HCT116 (cell line): ENCODE data around the gene PFKP. TPM values are rescaled to one million over a fixed set of nuclear protein-coding genes. Genes with fewer than 3 reads are reported as not detected.

Experiments used
- ATAC-seq: fragments of 200-7000 bp; cut with Tn5 transposase; 2 replicates; pipeline ENCODE4 v1.9.1; 2020; ENCODE audit warnings: mild to moderate bottlenecking, moderate library complexity
- BruUV-seq: library from RNA; stranded (reverse); fragments of 400-500 nt; replicated peaks from 2 replicates; lab custom pipeline; 2021; lab: Mats Ljungman, UMichigan
- CTCF ChIA-PET: fragments of 300-600 bp; sonication (Branson Sonifier 250); formaldehyde crosslinking; loops from one replicate; lab custom pipeline; 2021; ENCODE audit warnings: antibody characterized with exemption; lab: Charles Lee
- POLR2A ChIA-PET: fragments of 300-600, 350-600 bp; sonication (Branson Sonifier 250); formaldehyde crosslinking; loops from one replicate; lab custom pipeline; 2021; ENCODE audit warnings: antibody characterized with exemption; lab: Charles Lee
- RAD21 ChIA-PET, 2 experiments: fragments of 300-600 bp; sonication (Branson Sonifier 250); formaldehyde crosslinking; loops; one replicate each; lab custom pipeline; 2023; ENCODE audit warnings: low total read pairs in 2 of 2; ENCODE audit not compliant: uncharacterized antibody in 2 of 2, unreplicated experiment in 2 of 2, low non-redundant PET in 1 of 2; lab: Charles Lee
- DNase-seq: peaks from one replicate; pipeline ENCODE4 v3.0.0-alpha.2; 2010; ENCODE audit warnings: low read depth, low spot score
- H2AFZ ChIP-seq: fragments of 200-600 bp; shearing (Covaris generic), sonication (generic); 2 replicates; pipeline ENCODE4 v1.6.1; 2017; ENCODE audit warnings: low read depth, mixed run types, mixed read lengths, antibody characterized with exemption, low read length; ENCODE audit not compliant: poor library complexity, severe bottlenecking
- H3K27ac ChIP-seq: 2 replicates; pipeline ENCODE4 v1.5.1; 2012; ENCODE audit warnings: low read depth, low read length
- H3K27me3 ChIP-seq: fragments of 200-600 bp; sonication (generic); 2 replicates; pipeline ENCODE4 v1.6.1; 2016; ENCODE audit warnings: mixed run types, low read length, mixed read lengths; ENCODE audit not compliant: insufficient read depth
- H3K36me3 ChIP-seq, 2 experiments: fragments of 200-500 bp in 1 of 2; fragments of 200-600 bp in 1 of 2; sonication (Bioruptor generic) in 1 of 2; sonication (generic) in 1 of 2; 2 replicates each; pipeline versions ENCODE4 v1.5.1 to v1.6.1; 2014 to 2016; ENCODE audit warnings: low read length in 2 of 2, inconsistent platforms in 1 of 2, mixed read lengths in 1 of 2, mixed run types in 1 of 2; ENCODE audit not compliant: insufficient read depth in 2 of 2, control insufficient read depth in 1 of 2
- H3K4me1 ChIP-seq, 2 experiments: fragments of 200-600 bp in 1 of 2; sonication (generic) in 1 of 2; 2 replicates each; pipeline versions ENCODE4 v1.5.1 to v1.6.1; 2012 to 2017; ENCODE audit warnings: low read length in 2 of 2, inconsistent platforms in 1 of 2, mild to moderate bottlenecking in 1 of 2, mixed read lengths in 1 of 2, mixed run types in 1 of 2, moderate library complexity in 1 of 2; ENCODE audit not compliant: insufficient read depth in 2 of 2, control insufficient read depth in 1 of 2
- H3K4me2 ChIP-seq: fragments of 200-600 bp; sonication (generic); 2 replicates; pipeline ENCODE4 v1.6.1; 2017; ENCODE audit warnings: mixed run types, low read length, mixed read lengths
- H3K4me3 ChIP-seq, 2 experiments: fragments of 200-600 bp in 1 of 2; sonication (generic) in 1 of 2; replicated peaks in 1 of 2; 2 replicates each; pipeline ENCODE4 v1.5.1; 2011 to 2016; ENCODE audit warnings: low read length in 2 of 2, control low read depth in 1 of 2, low read depth in 1 of 2, mild to moderate bottlenecking in 1 of 2, mixed read lengths in 1 of 2, mixed run types in 1 of 2
- H3K79me2 ChIP-seq: fragments of 200-600 bp; sonication (generic); 2 replicates; pipeline ENCODE4 v1.6.1; 2017; ENCODE audit warnings: mild to moderate bottlenecking, mixed run types, low read length, moderate library complexity, mixed read lengths; ENCODE audit not compliant: insufficient read depth
- H3K9ac ChIP-seq: fragments of 200-600 bp; sonication (generic); 2 replicates; pipeline ENCODE4 v1.6.1; 2016; ENCODE audit warnings: low read length, mixed read lengths
- H3K9me2 ChIP-seq: fragments of 200-600 bp; sonication (generic), shearing (Covaris generic); 2 replicates; pipeline ENCODE4 v1.6.1; 2017; ENCODE audit warnings: mixed run types, mild to moderate bottlenecking, moderate library complexity; ENCODE audit not compliant: insufficient read depth
- H3K9me3 ChIP-seq, 2 experiments: fragments of 200-500 bp in 1 of 2; fragments of 200-600 bp in 1 of 2; sonication (Bioruptor generic) in 1 of 2; sonication (generic) in 1 of 2; 2 replicates each; pipeline ENCODE4 v1.6.1; 2014 to 2017; ENCODE audit warnings: low read length in 2 of 2, mixed read lengths in 2 of 2, inconsistent platforms in 1 of 2, low read depth in 1 of 2, mild to moderate bottlenecking in 1 of 2, mixed run types in 1 of 2, moderate library complexity in 1 of 2; ENCODE audit not compliant: control insufficient read depth in 1 of 2, insufficient read depth in 1 of 2
- H4K20me1 ChIP-seq: fragments of 200-600 bp; sonication (generic), shearing (Covaris generic); 2 replicates; pipeline ENCODE4 v1.6.1; 2017; ENCODE audit warnings: mixed run types, mild to moderate bottlenecking, moderate library complexity; ENCODE audit not compliant: insufficient read depth
- CTCF ChIP-seq, 3 experiments: fragments of 200-600 bp in 1 of 3; sonication (generic) in 1 of 3; IDR thresholded peaks in 2 of 3; conservative IDR thresholded peaks in 1 of 3; 2 replicates each; pipeline ENCODE4 v1.5.1; 2012 to 2017; ENCODE audit warnings: low read depth in 2 of 3, low read length in 2 of 3, antibody characterized with exemption in 1 of 3, borderline replicate concordance in 1 of 3, control low read depth in 1 of 3, mild to moderate bottlenecking in 1 of 3, mixed read lengths in 1 of 3, mixed run types in 1 of 3, moderate library complexity in 1 of 3; ENCODE audit not compliant: insufficient read depth in 1 of 3
- ELF1 ChIP-seq: IDR thresholded peaks from 2 replicates; pipeline ENCODE4 v1.6.1; 2012; ENCODE audit warnings: low read depth, borderline replicate concordance
- EZH2 ChIP-seq: fragments of 200-600 bp; sonication (generic); IDR thresholded peaks from 2 replicates; pipeline ENCODE4 v1.6.1; 2017; ENCODE audit warnings: antibody characterized with exemption, mixed run types
- FOSL1 ChIP-seq: IDR thresholded peaks from 2 replicates; pipeline ENCODE4 v1.6.1; 2012; ENCODE audit warnings: low read depth
- JUND ChIP-seq: IDR thresholded peaks from 2 replicates; pipeline ENCODE4 v1.6.1; 2012
- SRF ChIP-seq: IDR thresholded peaks from 2 replicates; pipeline ENCODE4 v1.6.1; 2012; ENCODE audit warnings: low read depth
- TCF7L2 ChIP-seq: IDR thresholded peaks from 2 replicates; pipeline ENCODE4 v1.7.0; 2011; ENCODE audit warnings: borderline replicate concordance, inconsistent platforms; ENCODE audit not compliant: insufficient read depth, insufficient read length; ENCODE audit errors: extremely low read depth
- ZBTB33 ChIP-seq: IDR thresholded peaks from 2 replicates; pipeline ENCODE4 v1.6.1; 2011; ENCODE audit warnings: mild to moderate bottlenecking, low read length, moderate library complexity; ENCODE audit not compliant: insufficient replicate concordance; ENCODE audit errors: extremely low read depth
- intact Hi-C: fragments of 100-400 bp; cut with micrococcal nuclease; formaldehyde crosslinking; loops from 2 replicates; pipeline ENCODE4 v1.10.0; 2022
- total RNA-seq: library from RNA; stranded (reverse); gene quantifications from one replicate; pipeline ENCODE4 v1.2.1, GENCODE V29; 2021; ENCODE audit not compliant: unreplicated experiment

The PFKP gene
- total RNA-seq, 1 experiment from 2014 or later = 237 TPM

- Histone ChIP-seq H3K79me2 (peaks cover 25% of the 10 kb centered on the region), H3K4me2 (no peak overlapping the region), H2AFZ (no peak overlapping the region), H3K27ac (no peak overlapping the region), H3K4me1 (no peaks in the 10 kb centered on the region), H3K9me3 (no peaks in the 10 kb centered on the region), H3K9me2 (no peaks in the 10 kb centered on the region), H4K20me1 (no peaks in the 10 kb centered on the region), H3K36me3 (peaks cover 61 to 68% of the 10 kb centered on the region in 2 experiments), H3K27me3 (no peaks in the 10 kb centered on the region), H3K4me3 (no peak overlapping the region), H3K9ac (no peak overlapping the region)
- no TSS peak for BruUV-seq
- TF ChIP-seq ZBTB33 = no peak
- TF ChIP-seq JUND = no peak
- TF ChIP-seq ELF1 = no peak
- TF ChIP-seq TCF7L2 = no peak
- no peak for TF ChIP-seq CTCF (IDR thresholded peaks at IDR 0.05 in 2 of 3, conservative IDR thresholded peaks at IDR 0.05 in 1 of 3; ENCODE audit: borderline replicate concordance in 1 of 3, insufficient read depth in 1 of 3, low read depth in 2 of 3, low read length in 2 of 3)
- no peak for TF ChIP-seq SRF
- TF ChIP-seq EZH2 = no peak
- no peak for TF ChIP-seq FOSL1
- ATAC-seq (no peak), DNase-seq (no peak)
- RAD21 ChIA-PET = no interaction called here
- intact Hi-C loops = no loop called here
- POLR2A ChIA-PET = no interaction called here
- CTCF ChIA-PET = no interaction called here
These were observed 46.0 kb downstream of the PFKP start for GRCh38 chr10:3113343-3113720.
